ENCODE data around the gene TLDC2.
A peak's percentile ranks its signal among the peaks of the same experiment; 100 is the strongest.
"Not testable (repeated sequence)": the region's sequence is repeated elsewhere in the genome, so short reads cannot be mapped to it uniquely, and the experiment has no call there.

TLDC2 gene

DNA sequence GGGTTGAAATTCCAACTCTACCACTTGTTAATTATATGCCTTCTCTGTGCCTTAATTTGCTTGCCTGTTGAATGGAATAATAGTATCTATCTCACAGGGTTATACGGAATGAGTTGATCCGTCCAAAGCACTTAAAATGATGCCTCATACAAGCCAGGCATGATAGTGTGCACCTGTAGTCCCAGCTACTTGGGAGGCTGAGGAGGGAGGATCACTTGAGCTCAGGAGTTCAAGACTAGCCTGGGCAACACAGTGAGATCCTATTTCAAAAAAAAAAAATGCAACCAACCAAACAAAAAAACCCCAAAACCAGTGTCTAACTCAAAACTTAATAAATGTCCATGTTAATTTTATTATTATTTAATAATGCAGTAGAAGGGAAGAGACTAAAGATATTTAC lies 40.3 kb downstream of the TLDC2 start:
- no peak for DNase-seq

DNA sequence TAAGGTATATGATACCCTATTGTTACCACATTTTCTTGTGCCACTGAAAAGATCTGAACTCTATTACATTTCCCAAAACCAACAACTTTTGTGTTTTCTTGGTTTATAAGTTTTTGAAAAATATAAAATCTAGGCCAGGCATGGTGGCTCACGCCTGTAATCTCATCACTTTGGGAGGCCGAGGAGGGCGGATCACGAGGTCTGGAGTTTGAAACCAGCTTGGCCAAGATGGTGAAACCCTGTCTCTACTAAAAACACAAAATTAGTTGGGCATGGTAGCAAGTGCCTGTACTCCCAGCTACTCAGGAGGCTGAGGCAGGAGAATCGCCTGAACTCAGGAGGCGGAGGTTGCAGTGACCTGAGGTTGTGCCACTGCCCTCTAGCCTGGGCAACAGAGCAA lies 41.3 kb downstream of the TLDC2 start:
- no peak for DNase-seq

DNA sequence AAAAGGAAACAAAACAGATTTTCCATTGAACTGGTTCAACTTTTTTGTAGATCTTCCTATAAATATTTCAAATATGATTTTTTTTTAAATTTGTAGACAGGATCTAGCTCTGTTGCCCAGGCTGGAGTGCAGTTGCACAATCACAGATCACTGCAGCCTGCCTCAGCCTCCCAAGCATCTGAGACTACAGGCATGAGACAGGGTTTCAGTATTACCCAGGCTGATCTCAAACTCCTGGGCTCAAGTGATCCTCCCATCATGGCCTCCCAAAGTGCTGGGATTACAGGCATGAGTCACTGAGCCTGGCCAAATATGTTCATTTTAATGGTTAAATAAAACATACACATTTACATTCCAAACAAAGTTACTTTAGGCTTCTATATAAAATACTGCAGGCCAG lies 42.0 kb downstream of the TLDC2 start:
- DNase-seq, result no peak

DNA sequence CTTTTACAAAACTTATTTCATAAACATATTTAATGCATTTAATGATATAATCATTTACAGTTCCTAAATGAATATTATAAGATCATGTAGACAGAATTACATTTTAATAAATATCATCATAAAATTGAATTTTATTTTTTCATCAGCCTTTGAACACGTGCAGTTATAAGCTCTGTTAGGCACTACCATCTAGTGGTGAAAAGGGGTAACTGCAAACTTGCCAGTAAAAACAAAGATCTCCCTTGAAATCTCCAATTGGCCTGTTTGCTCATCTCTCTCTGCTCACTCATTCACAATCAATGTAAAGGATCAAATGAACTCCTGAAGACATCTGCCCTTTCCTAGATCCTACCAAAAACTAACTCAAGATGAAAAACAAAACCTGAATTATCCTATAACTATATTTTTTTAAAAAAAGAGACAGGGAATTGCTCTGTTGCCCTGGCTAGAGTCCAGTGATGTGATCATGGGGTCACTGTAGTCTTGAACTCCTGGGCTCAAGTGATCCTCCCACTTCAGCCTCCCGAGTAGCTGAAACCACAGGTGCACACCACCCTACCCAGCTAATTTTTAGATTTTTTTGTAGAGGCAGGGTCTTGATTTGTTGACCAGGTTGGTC lies 43.9 kb downstream of the TLDC2 start:
- DNase-seq, result peak in 1 of 2 donors; percentile 65

DNA sequence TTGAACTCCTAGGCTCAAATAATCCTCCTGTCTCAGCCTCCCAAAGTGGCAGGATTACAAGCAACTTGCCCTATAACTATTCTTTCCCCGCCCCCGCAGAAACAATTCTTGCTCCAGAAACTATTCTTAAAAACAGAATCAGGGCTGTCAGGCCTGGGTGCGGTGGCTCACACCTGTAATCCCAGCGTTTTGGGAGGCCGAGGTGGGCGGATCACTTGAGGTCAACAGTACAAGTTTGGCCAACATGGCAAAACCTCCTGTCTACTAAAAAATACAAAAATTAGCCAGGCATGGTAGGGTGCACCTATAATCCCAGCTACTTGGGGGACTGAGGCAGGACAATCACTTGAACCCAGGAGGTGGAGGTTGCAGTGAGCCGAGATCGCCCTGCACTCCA lies 44.4 kb downstream of the TLDC2 start:
- DNase-seq, result no peak

DNA sequence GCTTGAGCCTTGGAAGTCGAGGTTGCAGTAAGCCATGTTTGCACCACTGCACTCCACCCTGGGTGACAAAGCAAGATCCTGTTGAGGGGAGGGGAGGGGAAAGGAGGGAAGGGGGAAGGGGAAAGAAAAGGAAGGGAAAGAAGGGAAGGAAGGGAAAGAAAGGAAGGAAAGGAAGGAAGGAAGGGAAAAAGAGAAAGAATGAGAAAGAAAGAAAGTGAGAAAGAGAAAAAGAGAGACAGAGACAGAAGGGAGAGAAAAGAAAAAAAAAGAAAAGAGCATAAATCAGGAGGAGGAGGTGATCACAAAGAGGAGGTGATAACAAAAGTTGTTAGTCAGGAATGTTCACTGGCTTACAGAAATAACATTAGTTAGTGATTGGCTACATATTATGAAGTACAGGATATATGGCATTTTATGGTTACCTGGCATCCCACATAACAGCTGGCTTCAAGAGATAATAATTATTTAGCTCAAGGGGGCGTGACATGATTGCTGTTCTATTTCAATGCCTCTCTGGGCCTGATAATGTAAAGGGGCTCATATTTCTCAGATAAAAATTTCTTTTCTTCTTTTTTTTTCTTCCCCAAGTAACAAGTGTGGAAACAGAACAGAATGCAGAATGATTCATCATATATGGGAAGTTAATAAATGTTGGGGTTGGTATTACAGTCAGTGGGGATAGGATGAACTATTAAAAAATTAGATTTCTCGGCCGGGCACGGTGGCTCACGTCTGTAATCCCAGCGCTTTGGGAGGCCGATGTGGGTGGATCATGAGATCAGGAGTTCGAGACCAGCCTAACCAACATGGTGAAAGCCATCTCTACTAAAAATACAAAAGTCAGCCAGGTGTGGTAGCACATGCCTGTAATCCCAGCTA lies 48.5 kb downstream of the TLDC2 start:
- DNase-seq, result no peak

DNA sequence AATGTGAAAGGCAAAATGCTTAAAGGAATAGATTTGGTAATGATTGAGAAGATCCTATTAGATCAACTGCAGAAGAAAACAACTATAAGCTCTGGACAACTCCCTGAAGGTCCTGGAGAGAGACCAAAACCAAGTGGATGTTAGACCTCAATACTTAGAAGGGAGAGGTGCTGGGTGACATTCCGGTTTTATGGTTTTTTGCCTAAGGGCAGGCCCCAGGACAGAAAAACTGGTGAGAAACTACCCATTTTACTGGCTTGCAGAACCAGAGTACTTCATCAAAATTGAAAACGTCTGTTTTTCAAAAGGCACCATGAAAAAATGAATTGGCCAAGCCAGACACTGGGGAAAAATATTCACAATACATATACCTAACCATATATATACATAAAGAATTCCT lies 49.3 kb downstream of the TLDC2 start:
- no peak for DNase-seq

DNA sequence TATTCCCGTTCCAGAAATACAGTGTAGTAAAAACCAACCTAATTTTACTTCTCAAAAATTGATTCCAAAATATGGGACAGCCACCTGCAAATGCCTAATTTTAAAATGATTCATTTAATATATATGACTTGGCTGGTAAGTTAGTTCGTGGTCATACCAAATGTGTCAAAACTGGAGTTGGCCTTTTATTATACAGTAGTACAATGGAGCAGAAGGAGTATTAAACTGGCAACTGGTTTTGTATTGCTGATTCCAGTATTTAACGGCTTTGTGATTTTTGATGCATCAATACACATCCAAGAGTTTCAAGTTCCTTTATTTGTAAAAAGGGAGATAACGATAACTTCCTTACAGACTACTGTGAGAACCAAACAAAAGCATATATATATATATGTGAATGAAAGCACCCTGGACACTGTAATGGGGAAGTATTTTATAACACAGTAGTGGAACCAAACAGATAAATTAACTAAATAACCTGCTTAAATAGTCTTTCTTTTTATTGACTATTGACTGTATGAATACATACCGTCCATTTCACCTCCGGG lies 50.8 kb downstream of the TLDC2 start:
- no peak for DNase-seq

DNA sequence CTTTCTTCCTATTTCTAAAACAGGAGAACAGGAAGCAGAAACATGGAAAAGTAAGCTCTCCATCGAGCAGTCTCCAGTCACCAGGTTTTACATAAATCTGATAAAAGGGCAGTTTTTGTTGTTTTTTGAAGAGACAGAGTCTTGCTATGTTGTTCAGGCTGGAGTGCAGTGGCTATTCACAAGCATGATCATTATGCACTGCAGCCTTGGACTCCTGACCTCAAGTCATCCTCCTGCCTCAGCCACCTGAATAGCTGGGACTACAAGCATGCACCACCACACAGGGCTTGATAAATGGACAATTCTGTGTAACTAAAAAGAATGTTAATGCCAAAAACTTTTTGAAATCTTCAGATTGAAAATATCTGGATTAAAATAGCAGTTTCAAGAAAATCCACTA lies 51.8 kb downstream of the TLDC2 start:
- no peak for DNase-seq

DNA sequence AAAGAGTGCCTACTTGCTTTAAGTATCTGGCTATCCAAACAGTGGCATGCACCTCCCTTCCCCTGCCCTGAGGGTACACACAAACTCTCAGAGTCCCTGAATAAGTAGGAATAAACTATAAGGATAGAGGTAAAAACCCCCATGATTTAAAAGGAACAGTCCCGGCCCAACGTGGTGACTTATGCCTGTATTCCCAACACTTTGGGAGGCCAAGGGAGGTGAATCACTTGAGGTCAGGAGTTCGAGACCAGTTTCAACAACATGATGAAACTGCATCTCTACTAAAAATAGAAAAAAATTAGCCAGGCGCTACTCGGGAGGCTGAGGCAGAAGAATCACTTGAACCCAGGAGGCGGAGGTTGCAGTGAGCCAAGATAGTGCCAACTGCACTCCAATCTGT lies 53.4 kb downstream of the TLDC2 start:
- DNase-seq, result no peak

DNA sequence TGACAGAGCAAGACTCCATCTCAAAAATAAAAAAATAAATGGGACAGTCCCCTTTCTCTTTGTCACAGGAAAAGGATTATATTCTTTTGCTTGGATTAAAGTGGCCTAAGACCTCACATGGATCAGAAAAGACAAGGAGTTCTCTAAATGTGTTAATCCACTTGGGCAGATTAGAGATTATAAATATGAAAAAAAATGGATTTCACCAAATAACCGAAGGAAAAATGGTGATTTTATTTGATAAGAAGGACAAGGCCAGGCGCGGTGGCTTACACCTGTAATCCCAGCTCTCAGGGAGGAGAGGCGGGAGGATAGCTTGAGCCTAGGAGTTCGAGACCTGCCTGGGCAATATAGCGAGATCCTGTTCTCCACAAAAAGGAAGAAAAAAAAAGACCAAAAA lies 53.8 kb downstream of the TLDC2 start:
- DNase-seq, result no peak

DNA sequence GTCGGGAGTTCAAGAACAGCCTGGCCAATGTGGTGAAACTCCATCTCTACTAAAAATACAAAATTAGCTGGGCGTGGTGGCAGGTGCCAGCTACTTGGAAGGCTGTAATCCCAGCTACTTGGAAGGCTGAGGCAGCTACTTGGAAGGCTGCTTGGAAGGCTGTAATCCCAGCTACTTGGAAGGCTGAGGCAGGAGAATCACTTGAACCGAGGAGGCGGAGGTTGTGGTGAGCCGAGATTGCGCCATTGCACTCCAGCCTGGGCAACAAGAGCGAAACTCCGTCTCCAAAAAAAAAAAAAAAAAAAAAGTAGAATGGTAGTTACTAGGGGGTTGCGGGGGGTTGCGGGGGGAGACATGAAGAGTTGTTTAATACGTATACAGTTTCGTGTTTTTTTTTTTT lies 56.1 kb downstream of the TLDC2 start:
- not testable (repeated sequence) for DNase-seq

DNA sequence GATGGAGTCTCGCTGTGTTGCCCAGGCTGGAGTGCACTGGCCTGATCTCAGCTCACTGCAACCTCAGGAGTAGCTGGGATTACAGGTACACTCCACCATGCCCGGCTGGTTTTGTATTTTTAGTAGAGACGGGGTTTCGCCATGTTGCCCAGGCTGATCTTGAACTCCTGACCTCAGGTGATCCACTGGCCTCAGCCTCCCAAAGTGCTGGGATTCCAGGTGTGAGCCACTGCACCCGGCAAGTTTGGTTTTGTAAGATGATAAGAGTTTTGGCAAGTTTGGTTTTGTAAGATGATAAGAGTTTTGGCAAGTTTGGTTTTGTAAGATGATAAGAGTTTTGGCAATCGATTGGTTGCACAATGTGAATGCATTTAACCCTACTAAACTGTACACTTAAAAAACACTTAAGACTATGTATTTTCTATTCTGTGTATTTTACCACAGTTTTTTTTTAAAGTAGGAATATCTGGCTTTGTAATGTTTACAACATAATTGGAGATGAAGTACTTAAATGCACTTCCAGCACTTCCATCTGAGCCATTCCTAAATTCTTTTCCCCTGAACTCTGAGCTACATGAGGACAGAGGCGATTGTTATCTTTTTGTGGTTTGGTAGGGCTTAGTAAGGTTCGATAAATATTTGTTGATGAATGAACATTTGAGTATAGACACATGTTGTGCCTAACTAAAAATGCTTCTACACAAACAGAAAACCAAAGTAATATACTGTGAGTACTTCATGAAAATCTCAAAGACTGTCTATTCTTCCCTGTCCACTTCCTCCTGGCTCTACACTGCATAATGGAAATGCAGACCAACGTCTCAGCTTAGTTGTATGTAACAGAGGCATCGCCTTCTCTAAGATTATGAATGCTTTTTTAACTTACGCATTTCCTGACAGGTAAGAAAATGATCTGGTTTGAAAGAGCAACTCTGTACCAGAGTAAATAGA lies 56.8 kb downstream of the TLDC2 start:
- DNase-seq, result no peak

DNA sequence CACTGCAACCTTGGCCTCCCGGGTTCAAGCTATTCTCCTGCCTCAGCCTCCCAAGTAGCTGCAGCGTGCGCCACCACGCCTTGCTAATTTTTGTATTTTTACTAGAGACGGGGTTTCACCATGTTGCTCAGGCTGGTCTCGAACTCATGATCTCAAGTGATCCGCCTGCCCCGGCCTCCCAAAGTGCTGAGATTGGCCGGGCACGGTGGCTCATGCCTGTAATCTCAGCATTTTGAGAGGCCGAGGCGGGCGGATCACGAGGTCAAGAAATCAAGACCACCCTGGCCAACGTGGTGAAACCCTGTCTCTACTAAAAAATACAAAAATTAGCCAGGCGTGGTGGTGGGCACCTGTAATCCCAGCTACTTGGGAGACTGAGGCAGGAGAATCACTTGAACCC lies 57.6 kb downstream of the TLDC2 start:
- not testable (repeated sequence) for DNase-seq

DNA sequence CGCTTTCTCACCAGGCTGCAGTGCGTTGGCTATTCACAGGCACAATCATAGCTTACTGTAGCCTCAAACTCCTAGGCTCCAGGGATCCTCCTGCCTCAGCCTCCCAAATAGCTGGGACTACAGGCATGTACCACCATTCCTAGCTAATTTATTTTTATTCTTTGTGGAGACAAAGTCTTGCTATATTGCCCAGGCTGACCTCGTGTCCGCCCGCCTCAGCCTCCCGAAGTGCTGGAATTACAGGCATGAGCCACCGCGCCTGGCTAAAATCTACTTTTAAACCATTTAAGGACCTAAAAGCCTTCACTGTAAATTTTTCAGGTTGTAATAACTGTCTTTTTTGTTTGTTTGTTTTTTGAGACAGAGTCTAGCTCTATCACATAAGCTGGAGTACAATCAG lies 60.4 kb downstream of the TLDC2 start:
- DNase-seq, result no peak

DNA sequence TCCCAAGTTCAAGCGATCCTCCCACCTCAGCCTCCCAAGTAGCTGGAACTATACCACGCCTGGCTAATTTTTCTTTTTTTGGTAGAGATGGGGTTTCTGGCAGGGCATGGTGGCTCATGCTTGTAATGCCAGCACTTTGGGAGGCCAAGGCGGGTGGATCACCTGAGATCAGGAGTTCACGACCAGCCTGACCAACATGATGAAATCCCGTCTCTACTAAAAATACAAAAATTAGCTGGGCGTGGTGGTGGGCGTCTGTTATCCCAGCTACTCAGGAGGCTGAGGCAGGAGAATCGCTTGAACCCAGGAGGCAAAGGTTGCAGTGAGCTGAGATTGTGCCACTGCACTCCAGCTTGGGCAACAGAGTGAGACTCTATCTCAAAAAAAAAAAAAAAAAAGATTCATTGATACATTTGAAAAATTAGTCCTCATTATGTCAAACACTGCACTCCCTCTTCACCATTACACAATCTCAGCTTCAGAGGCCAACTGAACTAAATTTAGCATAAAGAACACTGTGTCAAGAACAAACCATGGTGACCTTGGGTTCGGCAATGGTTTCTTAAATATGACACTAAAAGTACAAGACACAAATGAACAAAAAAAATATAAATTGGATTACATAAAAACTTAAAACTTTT lies 60.9 kb downstream of the TLDC2 start:
- DNase-seq, result not testable (repeated sequence)

DNA sequence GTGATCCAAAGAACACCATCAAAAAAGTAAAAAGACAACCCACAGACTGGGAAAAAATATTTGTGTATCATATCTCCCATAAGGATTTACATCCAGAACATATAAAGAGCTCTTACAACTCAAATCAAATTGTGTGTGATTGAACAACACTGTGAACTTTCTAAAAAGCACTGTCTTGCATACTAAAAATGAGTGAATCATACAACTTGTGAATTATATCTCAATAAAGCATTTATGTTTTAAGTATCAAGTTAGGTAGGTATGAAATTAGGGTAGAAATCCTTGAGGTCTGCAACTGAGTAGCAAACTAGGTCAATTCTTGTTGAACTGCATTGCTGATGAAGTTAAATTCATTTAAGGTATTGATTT lies 61.4 kb downstream of the TLDC2 start:
- no peak for DNase-seq

DNA sequence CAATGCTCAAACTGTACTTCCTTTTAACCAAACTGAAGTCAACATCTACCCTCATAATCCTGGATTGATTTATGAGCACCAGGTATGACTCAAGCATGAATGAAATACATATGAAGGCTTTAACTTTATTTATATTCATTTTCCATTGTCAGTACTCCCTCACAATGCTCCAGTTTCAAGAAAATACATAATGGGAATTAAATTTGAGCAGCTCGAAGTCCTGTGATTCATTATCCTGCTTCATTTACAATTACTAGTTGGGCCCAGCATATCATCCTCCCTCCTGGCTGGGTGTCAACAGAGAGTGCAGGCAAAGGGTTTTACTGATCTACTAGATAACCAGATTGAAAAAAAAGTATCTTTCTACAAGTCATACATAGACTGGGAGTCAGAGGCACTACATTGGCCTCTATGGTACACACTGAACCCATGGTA lies 65.5 kb downstream of the TLDC2 start:
- no peak for DNase-seq
